Measurements from ENCODE around the gene HMGCL.

HMGCL gene

GRCh38 chr1:23792151-23792945 lies 32.9 kb downstream of the HMGCL start:
- no CpG with 5 or more reads among the region's 19 CpGs for WGBS (ENCODE audit: extremely low coverage, insufficient coverage, low lambda C conversion rate)
- H2BK5ac ChIP-seq (ENCODE audit: low read length) = no peak overlapping the region

GRCh38 chr1:23791516-23792047 lies 33.6 kb downstream of the HMGCL start:
- Histone ChIP-seq H3K27me3 (ENCODE audit: insufficient read depth, low read length, poor library complexity) (no peaks in the 10 kb centered on the region), H3K79me1 (ENCODE audit: low read length) (peaks cover 3% of the 10 kb centered on the region), H3K79me2 (ENCODE audit: control insufficient read depth, insufficient read depth, low read length) (peaks cover 18% of the 10 kb centered on the region), H3K27ac (ENCODE audit: low read depth, low read length) (peak overlapping the region; percentile 20), H2BK15ac (replicated peaks; ENCODE audit: low read depth) (no peak overlapping the region), H2AK5ac (ENCODE audit: low read length) (no peak overlapping the region), H2BK120ac (ENCODE audit: low read depth, low read length) (no peak overlapping the region), H3K4ac (ENCODE audit: low read depth, low read length) (peak overlapping the region; percentile 89), H3K9ac (ENCODE audit: low read length) (peak overlapping the region; percentile 78), H3K23ac (ENCODE audit: low read length) (no peak overlapping the region), H2BK5ac (ENCODE audit: low read length) (no peak overlapping the region), H3K18ac (ENCODE audit: low read length) (peak overlapping the region; percentile 29), H3K4me2 (ENCODE audit: low read length) (peak overlapping the region; percentile 69), H3K36me3 (ENCODE audit: control insufficient read depth, insufficient read depth, low read length) (peaks cover 2% of the 10 kb centered on the region), H4K8ac (ENCODE audit: low read depth, low read length) (no peak overlapping the region), H3K4me3 (ENCODE audit: low read length) (peak overlapping the region; percentile 85), H3K4me1 (ENCODE audit: control insufficient read depth, low read depth, low read length) (peaks cover 4% of the 10 kb centered on the region), H4K5ac (ENCODE audit: low read length) (no peak overlapping the region), H3K56ac (ENCODE audit: low read length) (peak overlapping the region; percentile 88)
- peak; percentile 75 for DNase-seq
- WGBS (ENCODE audit: extremely low coverage, insufficient coverage, low lambda C conversion rate) = no CpG with 5 or more reads among the region's 15 CpGs

More at GRCh38 chr1:23792151-23792945, 32.9 kb downstream of the HMGCL start:
- DNase-seq = no peak
- Histone ChIP-seq H3K18ac (ENCODE audit: low read length) (no peak overlapping the region), H3K79me2 (ENCODE audit: control insufficient read depth, insufficient read depth, low read length) (peaks cover 18% of the 10 kb centered on the region), H3K56ac (ENCODE audit: low read length) (peak overlapping the region; percentile 66), H2BK120ac (ENCODE audit: low read depth, low read length) (no peak overlapping the region), H3K4me3 (ENCODE audit: low read length) (peak overlapping the region; percentile 18), H2AK5ac (ENCODE audit: low read length) (no peak overlapping the region), H4K5ac (ENCODE audit: low read length) (no peak overlapping the region), H3K9ac (ENCODE audit: low read length) (peak overlapping the region; percentile 78), H4K8ac (ENCODE audit: low read depth, low read length) (no peak overlapping the region), H3K4ac (ENCODE audit: low read depth, low read length) (peak overlapping the region; percentile 19), H3K23ac (ENCODE audit: low read length) (no peak overlapping the region), H3K4me1 (ENCODE audit: control insufficient read depth, low read depth, low read length) (peaks cover 4% of the 10 kb centered on the region), H3K4me2 (ENCODE audit: low read length) (peak overlapping the region; percentile 39), H2BK15ac (replicated peaks; ENCODE audit: low read depth) (no peak overlapping the region), H3K27me3 (ENCODE audit: insufficient read depth, low read length, poor library complexity) (no peaks in the 10 kb centered on the region), H3K79me1 (ENCODE audit: low read length) (peaks cover 3% of the 10 kb centered on the region), H3K36me3 (ENCODE audit: control insufficient read depth, insufficient read depth, low read length) (peaks cover 2% of the 10 kb centered on the region), H3K27ac (ENCODE audit: low read depth, low read length) (no peak overlapping the region)

DNA sequence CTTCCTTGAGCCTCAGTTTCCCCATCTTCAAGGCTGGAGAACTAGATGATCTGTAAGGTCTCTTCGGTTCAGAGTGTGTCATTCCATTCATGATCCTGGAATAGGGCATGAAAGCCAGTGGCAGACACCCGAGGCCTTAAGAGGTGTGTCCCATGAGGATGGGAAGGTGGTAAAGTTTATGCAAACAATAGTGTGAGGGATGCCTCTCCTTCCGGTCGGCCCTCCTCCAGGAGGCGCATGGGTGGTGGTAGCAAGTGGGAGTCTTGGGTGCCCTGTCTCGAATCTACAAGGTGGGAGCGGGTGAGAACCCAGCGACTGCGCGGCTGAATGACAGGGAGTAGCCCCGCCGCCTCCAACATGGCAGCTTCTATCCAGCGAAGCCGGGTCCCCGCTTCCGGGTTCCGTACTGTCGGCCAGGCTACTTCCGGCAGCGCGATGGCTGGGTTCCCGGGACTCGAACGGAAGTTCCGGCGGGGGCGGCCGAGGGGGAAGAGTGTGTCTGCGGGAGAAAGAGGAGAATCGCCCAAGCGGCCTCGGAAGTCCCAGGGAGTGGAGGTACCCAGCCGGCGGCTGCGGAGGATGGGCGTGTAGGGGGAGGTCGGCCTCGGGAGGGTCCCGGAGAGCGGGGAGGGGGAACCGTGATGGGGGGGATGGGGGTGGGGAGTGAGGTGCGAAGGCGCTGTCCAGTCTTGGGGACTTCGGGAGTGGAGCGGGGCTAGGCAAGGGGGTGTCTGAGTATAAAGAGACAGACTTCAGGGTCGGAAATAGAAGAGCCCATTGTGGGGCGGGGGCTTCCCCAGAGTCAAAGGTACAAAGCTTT lies 34.3 kb downstream of the HMGCL start, which contains the start of gene LYPLA2:
Gene LYPLA2 (plus strand): TSS at position 450 of the 820 bp plus-strand sequence. CDS start 1,538 bp downstream, outside the sequence.
- peak; percentile 95 for DNase-seq
- Histone ChIP-seq H3K56ac (ENCODE audit: low read length) (peak within 1 kb of the TSS; percentile 90), H3K18ac (ENCODE audit: low read length) (peak within 1 kb of the TSS; percentile 29), H3K79me1 (ENCODE audit: low read length) (peaks cover 3% of the 10 kb centered on the region), H2BK15ac (replicated peaks; ENCODE audit: low read depth) (no peak within 1 kb of the TSS), H3K27me3 (ENCODE audit: insufficient read depth, low read length, poor library complexity) (no peaks in the 10 kb centered on the region), H2BK5ac (ENCODE audit: low read length) (no peak within 1 kb of the TSS), H3K4ac (ENCODE audit: low read depth, low read length) (peak within 1 kb of the TSS; percentile 89), H3K4me1 (ENCODE audit: control insufficient read depth, low read depth, low read length) (peaks cover 4% of the 10 kb centered on the region), H4K5ac (ENCODE audit: low read length) (no peak within 1 kb of the TSS), H3K4me2 (ENCODE audit: low read length) (peak within 1 kb of the TSS; percentile 90), H3K79me2 (ENCODE audit: control insufficient read depth, insufficient read depth, low read length) (peaks cover 18% of the 10 kb centered on the region), H3K27ac (ENCODE audit: low read depth, low read length) (peak within 1 kb of the TSS; percentile 20), H3K4me3 (ENCODE audit: low read length) (peak within 1 kb of the TSS; percentile 85), H2AK5ac (ENCODE audit: low read length) (no peak within 1 kb of the TSS), H2BK120ac (ENCODE audit: low read depth, low read length) (no peak within 1 kb of the TSS), H3K36me3 (ENCODE audit: control insufficient read depth, insufficient read depth, low read length) (peaks cover 5% of the 10 kb centered on the region), H3K9ac (ENCODE audit: low read length) (peak within 1 kb of the TSS; percentile 78), H3K23ac (ENCODE audit: low read length) (no peak within 1 kb of the TSS), H4K8ac (ENCODE audit: low read depth, low read length) (no peak within 1 kb of the TSS)
- no CpG with 5 or more reads among the region's 47 CpGs for WGBS (ENCODE audit: extremely low coverage, insufficient coverage, low lambda C conversion rate)

DNA sequence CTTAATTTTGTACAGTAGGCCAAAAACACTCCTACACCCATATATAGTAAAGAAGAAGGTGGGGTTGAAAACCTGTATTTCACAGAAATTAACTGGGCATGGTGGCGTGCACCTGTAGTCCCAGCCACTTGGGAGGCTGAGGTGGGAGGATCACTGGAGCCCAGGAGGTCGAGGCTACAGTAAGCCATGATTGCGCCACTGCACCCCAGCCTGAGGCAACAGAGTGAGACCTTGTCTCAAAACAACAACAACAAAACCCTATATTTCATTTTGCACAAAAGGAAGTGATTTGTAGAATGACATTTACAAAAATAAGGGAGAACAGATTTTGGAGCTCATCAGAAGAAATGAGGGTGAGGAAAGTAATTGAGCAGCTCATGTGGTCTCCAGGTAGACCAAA lies 36.5 kb downstream of the HMGCL start:
- peaks cover 18% of the 10 kb centered on the region for H3K79me2 ChIP-seq (ENCODE audit: control insufficient read depth, insufficient read depth, low read length)
- no peak overlapping the region for H3K23ac ChIP-seq (ENCODE audit: low read length)
- no peak for DNase-seq
- no peak overlapping the region for H3K56ac ChIP-seq (ENCODE audit: low read length)
- no peak overlapping the region for H3K9ac ChIP-seq (ENCODE audit: low read length)
- no CpG with 5 or more reads among the region's 3 CpGs for WGBS (ENCODE audit: extremely low coverage, insufficient coverage, low lambda C conversion rate)
- H2BK5ac ChIP-seq (ENCODE audit: low read length) = no peak overlapping the region
- H3K18ac ChIP-seq (ENCODE audit: low read length) = no peak overlapping the region
- peaks cover 4% of the 10 kb centered on the region for H3K4me1 ChIP-seq (ENCODE audit: control insufficient read depth, low read depth, low read length)
- H3K36me3 ChIP-seq (ENCODE audit: control insufficient read depth, insufficient read depth, low read length) = peaks cover 11% of the 10 kb centered on the region
- no peak overlapping the region for H2AK5ac ChIP-seq (ENCODE audit: low read length)
- H4K5ac ChIP-seq (ENCODE audit: low read length) = no peak overlapping the region
- no peak overlapping the region for H3K27ac ChIP-seq (ENCODE audit: low read depth, low read length)
- no peak overlapping the region for H3K4me2 ChIP-seq (ENCODE audit: low read length)
- no peak overlapping the region for H4K8ac ChIP-seq (ENCODE audit: low read depth, low read length)
- no peak overlapping the region for H3K4me3 ChIP-seq (ENCODE audit: low read length)
- no peak overlapping the region for H2BK120ac ChIP-seq (ENCODE audit: low read depth, low read length)
- H3K27me3 ChIP-seq (ENCODE audit: insufficient read depth, low read length, poor library complexity) = no peaks in the 10 kb centered on the region
- no peak overlapping the region for H3K4ac ChIP-seq (ENCODE audit: low read depth, low read length)
- peaks cover 3% of the 10 kb centered on the region for H3K79me1 ChIP-seq (ENCODE audit: low read length)
- no peak overlapping the region for H2BK15ac ChIP-seq (replicated peaks; ENCODE audit: low read depth)

- no peak overlapping the region for H4K5ac ChIP-seq (ENCODE audit: low read length)
- H3K27ac ChIP-seq (ENCODE audit: low read depth, low read length) = no peak overlapping the region
- no peak overlapping the region for H3K4ac ChIP-seq (ENCODE audit: low read depth, low read length)
- H3K9ac ChIP-seq (ENCODE audit: low read length) = no peak overlapping the region
- no peaks in the 10 kb centered on the region for H3K27me3 ChIP-seq (ENCODE audit: insufficient read depth, low read length, poor library complexity)
- no peak overlapping the region for H3K56ac ChIP-seq (ENCODE audit: low read length)
- H3K4me2 ChIP-seq (ENCODE audit: low read length) = no peak overlapping the region
- H2BK5ac ChIP-seq (ENCODE audit: low read length) = no peak overlapping the region
- no peak overlapping the region for H2AK5ac ChIP-seq (ENCODE audit: low read length)
- H3K23ac ChIP-seq (ENCODE audit: low read length) = no peak overlapping the region
- H3K79me2 ChIP-seq (ENCODE audit: control insufficient read depth, insufficient read depth, low read length) = peaks cover 12% of the 10 kb centered on the region
- DNase-seq = no peak
- no peaks in the 10 kb centered on the region for H3K79me1 ChIP-seq (ENCODE audit: low read length)
- no peak overlapping the region for H3K4me3 ChIP-seq (ENCODE audit: low read length)
- no CpG with 5 or more reads among the region's 3 CpGs for WGBS (ENCODE audit: extremely low coverage, insufficient coverage, low lambda C conversion rate)
- H2BK15ac ChIP-seq (replicated peaks; ENCODE audit: low read depth) = no peak overlapping the region
- peaks cover 4% of the 10 kb centered on the region for H3K4me1 ChIP-seq (ENCODE audit: control insufficient read depth, low read depth, low read length)
- peaks cover 9% of the 10 kb centered on the region for H3K36me3 ChIP-seq (ENCODE audit: control insufficient read depth, insufficient read depth, low read length)
- H3K18ac ChIP-seq (ENCODE audit: low read length) = no peak overlapping the region
- H4K8ac ChIP-seq (ENCODE audit: low read depth, low read length) = no peak overlapping the region
- H2BK120ac ChIP-seq (ENCODE audit: low read depth, low read length) = no peak overlapping the region
These were observed 37.5 kb downstream of the HMGCL start for GRCh38 chr1:23787701-23788100.
